GM21619 (cell line): ENCODE data around the gene SLC12A7.

ENCODE experiments used
- ATAC-seq: cut with Tn5 transposase; IDR thresholded peaks from one replicate; pipeline ENCODE4 v1.9.1; 2021; ENCODE audit not compliant: unreplicated experiment

Gene SLC12A7

GRCh38 chr5:1141834-1142233 is 30.0 kb upstream of the SLC12A7 start:
- ATAC-seq = no peak

- ATAC-seq = no peak
Measured at GRCh38 chr5:1140818-1141189, 28.9 kb upstream of the SLC12A7 start.

- peak; percentile 86 for ATAC-seq
Measured at GRCh38 chr5:1140171-1140817, 28.4 kb upstream of the SLC12A7 start.

- ATAC-seq = no peak
Measured at GRCh38 chr5:1139331-1140170, 27.7 kb upstream of the SLC12A7 start.

GRCh38 chr5:1138445-1139245 is 26.8 kb upstream of the SLC12A7 start:
- ATAC-seq = no peak

GRCh38 chr5:1137567-1138444 is 25.9 kb upstream of the SLC12A7 start:
- no peak for ATAC-seq

GRCh38 chr5:1136814-1137213 is 25.0 kb upstream of the SLC12A7 start:
- ATAC-seq = no peak

- no peak for ATAC-seq
Measured at GRCh38 chr5:1135696-1136525, 24.0 kb upstream of the SLC12A7 start.

GRCh38 chr5:1134478-1134877 is 22.6 kb upstream of the SLC12A7 start:
- ATAC-seq = peak; percentile 49

GRCh38 chr5:1133510-1134201 is 21.8 kb upstream of the SLC12A7 start:
- ATAC-seq = peak; percentile 50

- no peak for ATAC-seq
Measured at GRCh38 chr5:1133108-1133507, 21.2 kb upstream of the SLC12A7 start.

GRCh38 chr5:1132570-1132969 is 20.7 kb upstream of the SLC12A7 start:
- no peak for ATAC-seq

GRCh38 chr5:1131726-1132125 is 19.9 kb upstream of the SLC12A7 start:
- ATAC-seq = no peak

- no peak for ATAC-seq
Measured at GRCh38 chr5:1131191-1131621, 19.3 kb upstream of the SLC12A7 start.

GRCh38 chr5:1130218-1130946 is 18.5 kb upstream of the SLC12A7 start:
- no peak for ATAC-seq

GRCh38 chr5:1129711-1130055 is 17.8 kb upstream of the SLC12A7 start:
- ATAC-seq = no peak

- no peak for ATAC-seq
Measured at GRCh38 chr5:1128977-1129710, 17.3 kb upstream of the SLC12A7 start.
